VCaP (cell line): ENCODE data around the gene POLR2B.

Source experiments
- H3K27ac ChIP-seq: fragments of 450-650 bp; 2 replicates; pipeline ENCODE4 v1.5.1; 2017
- CTCF ChIP-seq: fragments of 450-650 bp; conservative IDR thresholded peaks from 2 replicates; pipeline ENCODE4 v1.5.1; 2017; ENCODE audit warnings: mild to moderate bottlenecking, moderate library complexity

The POLR2B gene

GRCh38 chr4:56953680-56954520, 24.8 kb upstream of the POLR2B start:
- no peak for TF ChIP-seq CTCF
- H3K27ac ChIP-seq, result no peak overlapping the region

- TF ChIP-seq CTCF, result no peak
- H3K27ac ChIP-seq, result no peak overlapping the region
These were observed 20.6 kb upstream of the POLR2B start for GRCh38 chr4:56958111-56958517.

- TF ChIP-seq CTCF, result no peak
- H3K27ac ChIP-seq, result no peak overlapping the region
These were observed 19.6 kb upstream of the POLR2B start for GRCh38 chr4:56959100-56959499.

GRCh38 chr4:56961107-56961500, 17.6 kb upstream of the POLR2B start:
- no peak overlapping the region for H3K27ac ChIP-seq
- no peak for TF ChIP-seq CTCF

GRCh38 chr4:56971383-56971782, 7.3 kb upstream of the POLR2B start:
- TF ChIP-seq CTCF, result no peak

GRCh38 chr4:56972389-56972788, 6.3 kb upstream of the POLR2B start:
- H3K27ac ChIP-seq, result no peak overlapping the region
- no peak for TF ChIP-seq CTCF

More at GRCh38 chr4:56971383-56971782, 7.3 kb upstream of the POLR2B start:
- no peak overlapping the region for H3K27ac ChIP-seq

GRCh38 chr4:56972809-56973208, 5.9 kb upstream of the POLR2B start:
- no peak for TF ChIP-seq CTCF
- no peak overlapping the region for H3K27ac ChIP-seq
